H1 (cell line): ENCODE measurements around the gene SHLD1. TPM values are rescaled to one million over a fixed set of nuclear protein-coding genes. Genes with fewer than 3 reads are reported as not detected.

Source experiments
- CTCF ChIA-PET: fragments of 300-600 bp; sonication (Branson Sonifier 250); formaldehyde crosslinking; loops from one replicate; lab custom pipeline; 2021; ENCODE audit not compliant: partially characterized antibody; lab: Charles Lee
- POLR2A ChIA-PET: fragments of 300-600 bp; sonication (Branson Sonifier 250); formaldehyde crosslinking; loops from one replicate; lab custom pipeline; 2021; ENCODE audit warnings: inconsistent platforms; ENCODE audit not compliant: partially characterized antibody; lab: Charles Lee
- DNase-seq, 2 experiments: peaks; one replicate each; pipeline versions ENCODE4 v3.0.0 to v3.0.0-alpha.2; 2010 to 2022; ENCODE audit warnings: low spot score in 2 of 2, low read depth in 1 of 2, mixed read lengths in 1 of 2
- FAIRE-seq: peaks from 2 replicates; lab custom pipeline; 2011; peaks lifted over from hg19 to GRCh38; lab: Jason Lieb, UNC
- H2AFZ ChIP-seq: 2 replicates; pipeline ENCODE4 v1.8.1; 2012; ENCODE audit warnings: low read length, inconsistent platforms
- H2AK5ac ChIP-seq: 2 replicates; pipeline ENCODE4 v1.6.1; 2013; ENCODE audit warnings: low read depth, low read length
- H2BK120ac ChIP-seq: replicated peaks from 2 replicates; pipeline ENCODE3; 2013; ENCODE audit warnings: low read depth, low read length, inconsistent platforms
- H2BK12ac ChIP-seq: 2 replicates; pipeline ENCODE4 v1.6.1; 2013; ENCODE audit warnings: low read depth, low read length
- H2BK15ac ChIP-seq: 2 replicates; pipeline ENCODE4 v1.6.1; 2013; ENCODE audit warnings: low read length
- H2BK20ac ChIP-seq: 2 replicates; pipeline ENCODE4 v1.6.1; 2013; ENCODE audit warnings: low read length
- H2BK5ac ChIP-seq: 2 replicates; pipeline ENCODE4 v1.6.1; 2013; ENCODE audit warnings: low read depth, low read length
- H3K14ac ChIP-seq: 2 replicates; pipeline ENCODE4 v1.6.1; 2013; ENCODE audit warnings: inconsistent platforms; ENCODE audit not compliant: insufficient read length
- H3K18ac ChIP-seq: 2 replicates; pipeline ENCODE4 v1.6.1; 2013; ENCODE audit warnings: low read length; ENCODE audit errors: extremely low read depth
- H3K23ac ChIP-seq: 2 replicates; pipeline ENCODE4 v1.6.1; 2013; ENCODE audit warnings: inconsistent platforms; ENCODE audit not compliant: insufficient read length
- H3K23me2 ChIP-seq: 2 replicates; pipeline ENCODE4 v1.6.1; 2013; ENCODE audit warnings: low read depth, low read length
- H3K27ac ChIP-seq: 2 replicates; pipeline ENCODE4 v1.6.1; 2011; ENCODE audit warnings: low read depth, low read length, inconsistent platforms
- H3K27me3 ChIP-seq, 4 experiments: replicated peaks in 1 of 4; 1 replicate in 1 of 4; 2 replicates in 3 of 4; pipeline versions ENCODE4 v1.6.1 to v1.8.1; 2011 to 2013; ENCODE audit warnings: low read length in 3 of 4, mild to moderate bottlenecking in 3 of 4, inconsistent platforms in 2 of 4, mixed read lengths in 2 of 4, moderate library complexity in 1 of 4; ENCODE audit not compliant: control insufficient read depth in 3 of 4, insufficient read depth in 3 of 4; ENCODE audit errors: extremely low read depth in 1 of 4
- H3K36me3 ChIP-seq, 4 experiments: 2 replicates each; pipeline versions ENCODE4 v1.6.1 to v1.8.1; 2011 to 2013; ENCODE audit warnings: mild to moderate bottlenecking in 4 of 4, low read length in 3 of 4, moderate library complexity in 2 of 4, control low read depth in 1 of 4, inconsistent platforms in 1 of 4; ENCODE audit not compliant: insufficient read depth in 4 of 4, control insufficient read depth in 2 of 4
- H3K4ac ChIP-seq: replicated peaks from 2 replicates; pipeline ENCODE3; 2013; ENCODE audit warnings: low read length, low read depth, mixed read lengths, inconsistent platforms; ENCODE audit not compliant: insufficient read length
- H3K4me1 ChIP-seq, 4 experiments: replicated peaks in 1 of 4; 1 replicate in 1 of 4; 2 replicates in 3 of 4; pipeline versions ENCODE4 v1.6.1 to v1.8.1; 2011 to 2013; ENCODE audit warnings: low read length in 3 of 4, inconsistent platforms in 2 of 4, mixed read lengths in 1 of 4; ENCODE audit not compliant: insufficient read depth in 4 of 4, control insufficient read depth in 3 of 4
- H3K4me2 ChIP-seq, 2 experiments: 2 replicates each; pipeline versions ENCODE4 v1.6.1 to v1.8.1; 2011 to 2013; ENCODE audit warnings: low read depth in 2 of 2, low read length in 2 of 2, control low read depth in 1 of 2, inconsistent platforms in 1 of 2, mild to moderate bottlenecking in 1 of 2; ENCODE audit not compliant: insufficient read depth in 1 of 2
- H3K4me3 ChIP-seq, 4 experiments: fragments of 200-600, 300-600 bp in 1 of 4; sonication (generic), shearing (Covaris generic), sonication (Bioruptor Twin) in 1 of 4; 2 replicates each; pipeline versions ENCODE4 v1.5.1 to v1.8.1; 2011 to 2016; ENCODE audit warnings: low read length in 4 of 4, low read depth in 3 of 4, control low read depth in 2 of 4, inconsistent platforms in 2 of 4, mild to moderate bottlenecking in 2 of 4, mixed read lengths in 1 of 4, moderate library complexity in 1 of 4; ENCODE audit not compliant: insufficient read depth in 2 of 4; ENCODE audit errors: extremely low read depth in 1 of 4
- H3K56ac ChIP-seq: replicated peaks from 2 replicates; pipeline ENCODE3; 2013; ENCODE audit warnings: low read depth, mild to moderate bottlenecking, mixed read lengths, low read length, inconsistent platforms; ENCODE audit not compliant: insufficient read length
- H3K79me1 ChIP-seq: 2 replicates; pipeline ENCODE4 v1.6.1; 2013; ENCODE audit warnings: low read depth, low read length, control low read depth
- H3K79me2 ChIP-seq, 2 experiments: 2 replicates each; pipeline versions ENCODE4 v1.6.1 to v1.8.1; 2012 to 2013; ENCODE audit warnings: low read length in 2 of 2, mild to moderate bottlenecking in 2 of 2, inconsistent platforms in 1 of 2; ENCODE audit not compliant: insufficient read depth in 2 of 2, control insufficient read depth in 1 of 2
- H3K9ac ChIP-seq, 4 experiments: replicated peaks in 1 of 4; 1 replicate in 1 of 4; 2 replicates in 3 of 4; pipeline versions ENCODE4 v1.6.1 to v1.8.1; 2011 to 2013; ENCODE audit warnings: low read depth in 3 of 4, low read length in 3 of 4, control low read depth in 2 of 4, mild to moderate bottlenecking in 2 of 4, moderate library complexity in 2 of 4, inconsistent platforms in 1 of 4; ENCODE audit errors: extremely low read depth in 1 of 4
- H3K9me3 ChIP-seq, 2 experiments: 2 replicates each; pipeline versions ENCODE4 v1.6.1 to v1.8.1; 2012 to 2013; ENCODE audit warnings: mild to moderate bottlenecking in 2 of 2, moderate library complexity in 2 of 2, control low read depth in 1 of 2, inconsistent platforms in 1 of 2, low read depth in 1 of 2, low read length in 1 of 2, mixed read lengths in 1 of 2; ENCODE audit not compliant: insufficient read depth in 2 of 2
- H4K20me1 ChIP-seq, 2 experiments: replicated peaks in 1 of 2; 2 replicates each; pipeline versions ENCODE3 to v1.8.1; 2011 to 2013; ENCODE audit warnings: inconsistent platforms in 2 of 2, low read length in 2 of 2, mild to moderate bottlenecking in 1 of 2; ENCODE audit not compliant: insufficient read depth in 2 of 2, control insufficient read depth in 1 of 2
- H4K5ac ChIP-seq: 2 replicates; pipeline ENCODE4 v1.6.1; 2013; ENCODE audit warnings: low read length, low read depth, mixed read lengths, inconsistent platforms; ENCODE audit not compliant: insufficient read length
- H4K8ac ChIP-seq: 2 replicates; pipeline ENCODE4 v1.8.0; 2013; ENCODE audit warnings: mild to moderate bottlenecking, moderate library complexity, low read length, inconsistent platforms; ENCODE audit not compliant: insufficient read depth; ENCODE audit errors: extremely low read depth
- H4K91ac ChIP-seq: replicated peaks from 2 replicates; pipeline ENCODE3; 2013; ENCODE audit warnings: low read length, mixed read lengths, inconsistent platforms; ENCODE audit not compliant: insufficient read length
- MAX ChIP-seq: IDR thresholded peaks from 2 replicates; pipeline ENCODE4 v1.6.1; 2012; ENCODE audit warnings: inconsistent platforms
- NANOG ChIP-seq: IDR thresholded peaks from 2 replicates; pipeline ENCODE4 v1.6.1; 2011; ENCODE audit warnings: low read length, low read depth, mild to moderate bottlenecking, inconsistent platforms; ENCODE audit not compliant: insufficient read depth, poor library complexity, severe bottlenecking
- SIN3A ChIP-seq, 2 experiments: IDR thresholded peaks in 1 of 2; conservative IDR thresholded peaks in 1 of 2; 2 replicates each; pipeline ENCODE4 v1.6.1; 2011 to 2012; ENCODE audit warnings: low read length in 2 of 2, improper control_type of control experiment in 1 of 2, low read depth in 1 of 2, mild to moderate bottlenecking in 1 of 2
- WGBS, 2 experiments: shearing (Covaris generic) in 1 of 2; methylation state at CpG; one replicate each; pipeline versions ENCODE4 v1.1.6 to v1.1.7; 2013 to 2015; ENCODE audit warnings: low lambda C conversion rate in 2 of 2, mixed read lengths in 2 of 2, inconsistent platforms in 1 of 2, low coverage in 1 of 2, missing lambda C conversion rate in 1 of 2; ENCODE audit not compliant: insufficient replicate concordance in 2 of 2, insufficient coverage in 1 of 2, insufficient read length in 1 of 2; ENCODE audit errors: extremely low coverage in 1 of 2, missing lambda C conversion rate in 1 of 2; 5-methylcytosine and 5-hydroxymethylcytosine counted together
- polyA plus RNA-seq, 7 experiments: library from polyadenylated mRNA; depleted of rRNA in 3 of 7; stranded (reverse) in 5 of 7; unstranded in 2 of 7; fragments of >200 nt in 5 of 7; fragments of 200-250 nt in 2 of 7; gene quantifications; 1 replicate in 5 of 7; 2 replicates in 1 of 7; 4 replicates in 1 of 7; pipeline versions ENCODE4 v1.2.1 to v1.2.3, GENCODE V29; 2011 to 2013; ENCODE audit warnings: missing spikeins in 2 of 7, mixed read lengths in 2 of 7
- total RNA-seq: library from RNA; stranded (reverse); fragmentation: NEBNext Ultra II Directional; extraction: Animal tissue kit (Norgen Biotek cat#: 25700); gene quantifications from 2 replicates; pipeline ENCODE4 v1.2.1, GENCODE V29; 2021

Gene SHLD1
- total and polyA plus RNA-seq, 2 of the 8 experiments (the other 6 are each of a cell fraction or from before 2014, with no cell fraction given): 4.2 to 6.5 TPM

GRCh38 chr20:5797843-5798462, 47.8 kb downstream of the SHLD1 start:
- POLR2A ChIA-PET: no interaction called here
- no peak for FAIRE-seq
- Histone ChIP-seq H3K79me1 (no peaks in the 10 kb centered on the region; the same call in 1 of the 2 replicates), H3K4ac (no peak overlapping the region), H2BK12ac (no peak overlapping the region), H2BK5ac (no peak overlapping the region), H3K79me2 (no peaks in the 10 kb centered on the region), H3K23me2 (no peaks in the 10 kb centered on the region), H4K20me1 (no peaks in the 10 kb centered on the region), H2BK15ac (no peak overlapping the region), H3K9ac (no peak overlapping the region), H3K18ac (no peak overlapping the region), H3K4me2 (no peak overlapping the region), H4K5ac (no peak overlapping the region), H3K36me3 (no peaks in the 10 kb centered on the region), H4K91ac (no peak overlapping the region), H2BK20ac (peak overlapping the region; percentile 25; the same call in 1 of the 2 replicates), H3K23ac (no peak overlapping the region), H2AFZ (no peak overlapping the region), H2AK5ac (no peak overlapping the region), H3K27me3 (no peaks in the 10 kb centered on the region), H3K4me1 (peaks cover 0 to 6% (median 2%) of the 10 kb centered on the region in 4 experiments; a peak in 1 of 7 replicates), H3K14ac (no peak overlapping the region), H3K4me3 (no peak overlapping the region), H4K8ac (no peak overlapping the region), H3K27ac (no peak overlapping the region), H3K9me3 (no peaks in the 10 kb centered on the region), H2BK120ac (no peak overlapping the region), H3K56ac (no peak overlapping the region)
- CTCF ChIA-PET: interaction anchor here (0.6 to 4.0 kb wide), 4 partner anchors 8 to 269 kb away, joined by 3 to 19 read pairs (median 6); no protein-coding TSS in a partner anchor
- DNase-seq: no peak
- TF ChIP-seq SIN3A (conservative IDR thresholded peaks at IDR 0.05 in 1 of 2, IDR thresholded peaks at IDR 0.05 in 1 of 2; ENCODE audit: low read depth in 1 of 2, low read length in 2 of 2): peak; percentile 39 to 89; a peak in 2 of 4 replicates
- 0 out of 2 replicates have a peak, but pooled peaks have one; percentile 26 for TF ChIP-seq MAX
- TF ChIP-seq NANOG: no peak
- 94% methylated on average over 5 of the region's 7 CpGs; no CpG with 5 or more reads in 1 of the 2 experiments for WGBS, 2 experiments
